ENCODE measurements around the gene TECPR2.

GRCh38 chr14:102508410-102508773 is 145.7 kb downstream of the TECPR2 start:
- TF ChIP-seq FOXK1 (CRISPR knock-in tag; IDR thresholded peaks at IDR 0.05) = no peak
- TF ChIP-seq CTCF (IDR thresholded peaks at IDR 0.05) = no peak
- TF ChIP-seq JUN (CRISPR knock-in tag; IDR thresholded peaks at IDR 0.05) = no peak
- TF ChIP-seq, protein P1, sequence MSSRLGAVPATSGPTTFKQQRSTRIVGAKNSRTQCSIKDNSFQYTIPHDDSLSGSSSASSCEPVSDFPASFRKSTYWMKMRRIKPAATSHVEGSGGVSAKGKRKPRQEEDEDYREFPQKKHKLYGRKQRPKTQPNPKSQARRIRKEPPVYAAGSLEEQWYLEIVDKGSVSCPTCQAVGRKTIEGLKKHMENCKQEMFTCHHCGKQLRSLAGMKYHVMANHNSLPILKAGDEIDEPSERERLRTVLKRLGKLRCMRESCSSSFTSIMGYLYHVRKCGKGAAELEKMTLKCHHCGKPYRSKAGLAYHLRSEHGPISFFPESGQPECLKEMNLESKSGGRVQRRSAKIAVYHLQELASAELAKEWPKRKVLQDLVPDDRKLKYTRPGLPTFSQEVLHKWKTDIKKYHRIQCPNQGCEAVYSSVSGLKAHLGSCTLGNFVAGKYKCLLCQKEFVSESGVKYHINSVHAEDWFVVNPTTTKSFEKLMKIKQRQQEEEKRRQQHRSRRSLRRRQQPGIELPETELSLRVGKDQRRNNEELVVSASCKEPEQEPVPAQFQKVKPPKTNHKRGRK (CRISPR knock-in tag; IDR thresholded peaks at IDR 0.05; ENCODE audit: borderline replicate concordance) = no peak
